ENCODE measurements around the gene MEGF8.

Gene MEGF8

GRCh38 chr19:42366673-42367072 is 41.2 kb downstream of the MEGF8 start:
- Histone ChIP-seq H3K4ac (ENCODE audit: low read depth in 1 of 2, low read length in 2 of 2) (no peak overlapping the region), H3K14ac (ENCODE audit: low read length in 2 of 2) (no peak overlapping the region), H3K23ac (ENCODE audit: low read length in 2 of 2) (no peak overlapping the region), H3K27me3 (ENCODE audit: control insufficient read depth in 1 of 2, insufficient read depth in 1 of 2, low read length in 2 of 2) (no peaks in the 10 kb centered on the region), H4K91ac (ENCODE audit: low read length) (no peak overlapping the region), H3K36me3 (ENCODE audit: control insufficient read depth in 1 of 2, insufficient read depth in 2 of 2, low read depth in 1 of 2, low read length in 2 of 2) (peaks cover 36 to 58% of the 10 kb centered on the region in 2 experiments), H3K27ac (ENCODE audit: low read length, poor library complexity, severe bottlenecking) (no peak overlapping the region), H2BK15ac (ENCODE audit: low read depth, poor library complexity, severe bottlenecking) (no peak overlapping the region), H3K4me2 (ENCODE audit: low read length, poor library complexity, severe bottlenecking) (no peak overlapping the region), H4K8ac (ENCODE audit: low read length) (no peak overlapping the region), H2BK12ac (ENCODE audit: low read length in 2 of 2) (no peak overlapping the region), H3K4me1 (ENCODE audit: control insufficient read depth, insufficient read depth, low read depth, low read length) (peaks cover 8% of the 10 kb centered on the region), H3K18ac (ENCODE audit: low read depth in 1 of 2, low read length in 2 of 2) (no peak overlapping the region), H2AK5ac (ENCODE audit: low read length, severe bottlenecking) (no peak overlapping the region), H3K4me3 (ENCODE audit: insufficient read depth in 1 of 2, low read depth in 1 of 2, low read length in 2 of 2) (no peak overlapping the region), H3K9me3 (ENCODE audit: control insufficient read depth, low read length) (peaks cover 7% of the 10 kb centered on the region), H2BK120ac (ENCODE audit: low read depth, low read length) (no peak overlapping the region), H2BK5ac (ENCODE audit: low read depth, low read length, poor library complexity, severe bottlenecking) (no peak overlapping the region), H3K79me1 (replicated peaks; ENCODE audit: low read length, poor library complexity, severe bottlenecking) (no peaks in the 10 kb centered on the region), H3K9ac (ENCODE audit: low read length) (no peak overlapping the region), H2AFZ (ENCODE audit: low read depth, low read length) (no peak overlapping the region)
- DNase-seq: no peak
- 100% methylated on average over 1 of the region's 1 CpG for WGBS

- Histone ChIP-seq H3K9ac (ENCODE audit: low read length) (no peak overlapping the region), H2BK120ac (ENCODE audit: low read depth, low read length) (no peak overlapping the region), H3K18ac (ENCODE audit: low read depth in 1 of 2, low read length in 2 of 2) (no peak overlapping the region), H3K4ac (ENCODE audit: low read depth in 1 of 2, low read length in 2 of 2) (no peak overlapping the region), H3K27me3 (ENCODE audit: control insufficient read depth in 1 of 2, insufficient read depth in 1 of 2, low read length in 2 of 2) (no peaks in the 10 kb centered on the region), H3K27ac (ENCODE audit: low read length, poor library complexity, severe bottlenecking) (no peak overlapping the region), H3K4me2 (ENCODE audit: low read length, poor library complexity, severe bottlenecking) (no peak overlapping the region), H3K23ac (ENCODE audit: low read length in 2 of 2) (no peak overlapping the region), H3K4me1 (ENCODE audit: control insufficient read depth, insufficient read depth, low read depth, low read length) (peaks cover 7% of the 10 kb centered on the region), H3K36me3 (ENCODE audit: control insufficient read depth in 1 of 2, insufficient read depth in 2 of 2, low read depth in 1 of 2, low read length in 2 of 2) (peaks cover 34 to 50% of the 10 kb centered on the region in 2 experiments), H2AFZ (ENCODE audit: low read depth, low read length) (no peak overlapping the region), H2BK5ac (ENCODE audit: low read depth, low read length, poor library complexity, severe bottlenecking) (no peak overlapping the region), H3K14ac (ENCODE audit: low read length in 2 of 2) (no peak overlapping the region), H3K4me3 (ENCODE audit: insufficient read depth in 1 of 2, low read depth in 1 of 2, low read length in 2 of 2) (no peak overlapping the region), H4K91ac (ENCODE audit: low read length) (no peak overlapping the region), H4K8ac (ENCODE audit: low read length) (no peak overlapping the region), H2BK12ac (ENCODE audit: low read length in 2 of 2) (no peak overlapping the region), H3K79me1 (replicated peaks; ENCODE audit: low read length, poor library complexity, severe bottlenecking) (no peaks in the 10 kb centered on the region), H2BK15ac (ENCODE audit: low read depth, poor library complexity, severe bottlenecking) (no peak overlapping the region), H2AK5ac (ENCODE audit: low read length, severe bottlenecking) (no peak overlapping the region), H3K9me3 (ENCODE audit: control insufficient read depth, low read length) (peaks cover 7% of the 10 kb centered on the region)
- WGBS: 95% methylated on average over 4 of the region's 4 CpGs
- no peak for DNase-seq
These were observed 42.5 kb downstream of the MEGF8 start for GRCh38 chr19:42367929-42368328.

- no peak for DNase-seq
- no peak overlapping the region for H3K23ac ChIP-seq (ENCODE audit: low read length in 2 of 2)
- no peak overlapping the region for H3K4me3 ChIP-seq (ENCODE audit: insufficient read depth in 1 of 2, low read depth in 1 of 2, low read length in 2 of 2)
- no peaks in the 10 kb centered on the region for H3K27me3 ChIP-seq (ENCODE audit: control insufficient read depth in 1 of 2, insufficient read depth in 1 of 2, low read length in 2 of 2)
- peaks cover 6% of the 10 kb centered on the region for H3K9me3 ChIP-seq (ENCODE audit: control insufficient read depth, low read length)
- H4K8ac ChIP-seq (ENCODE audit: low read length): no peak overlapping the region
- H3K18ac ChIP-seq (ENCODE audit: low read depth in 1 of 2, low read length in 2 of 2): no peak overlapping the region
- H2BK5ac ChIP-seq (ENCODE audit: low read depth, low read length, poor library complexity, severe bottlenecking): no peak overlapping the region
- no peak overlapping the region for H2AFZ ChIP-seq (ENCODE audit: low read depth, low read length)
- no peak overlapping the region for H2BK120ac ChIP-seq (ENCODE audit: low read depth, low read length)
- H3K4me1 ChIP-seq (ENCODE audit: control insufficient read depth, insufficient read depth, low read depth, low read length): peaks cover 6% of the 10 kb centered on the region
- no peak overlapping the region for H2AK5ac ChIP-seq (ENCODE audit: low read length, severe bottlenecking)
- H3K4me2 ChIP-seq (ENCODE audit: low read length, poor library complexity, severe bottlenecking): no peak overlapping the region
- no peak overlapping the region for H3K9ac ChIP-seq (ENCODE audit: low read length)
- H3K36me3 ChIP-seq (ENCODE audit: control insufficient read depth in 1 of 2, insufficient read depth in 2 of 2, low read depth in 1 of 2, low read length in 2 of 2): peaks cover 30 to 46% of the 10 kb centered on the region in 2 experiments
- H3K27ac ChIP-seq (ENCODE audit: low read length, poor library complexity, severe bottlenecking): no peak overlapping the region
- no peak overlapping the region for H3K14ac ChIP-seq (ENCODE audit: low read length in 2 of 2)
- WGBS: 92% methylated on average over 11 of the region's 11 CpGs
- no peak overlapping the region for H2BK12ac ChIP-seq (ENCODE audit: low read length in 2 of 2)
- H3K79me1 ChIP-seq (replicated peaks; ENCODE audit: low read length, poor library complexity, severe bottlenecking): no peaks in the 10 kb centered on the region
- H2BK15ac ChIP-seq (ENCODE audit: low read depth, poor library complexity, severe bottlenecking): no peak overlapping the region
- no peak overlapping the region for H4K91ac ChIP-seq (ENCODE audit: low read length)
- H3K4ac ChIP-seq (ENCODE audit: low read depth in 1 of 2, low read length in 2 of 2): no peak overlapping the region
These were observed 42.9 kb downstream of the MEGF8 start for GRCh38 chr19:42368360-42368759.

- Histone ChIP-seq H3K4me2 (ENCODE audit: low read length, poor library complexity, severe bottlenecking) (no peak overlapping the region), H3K4me1 (ENCODE audit: control insufficient read depth, insufficient read depth, low read depth, low read length) (peaks cover 6% of the 10 kb centered on the region), H3K36me3 (ENCODE audit: control insufficient read depth in 1 of 2, insufficient read depth in 2 of 2, low read depth in 1 of 2, low read length in 2 of 2) (peaks cover 26 to 44% of the 10 kb centered on the region in 2 experiments), H3K4me3 (ENCODE audit: insufficient read depth in 1 of 2, low read depth in 1 of 2, low read length in 2 of 2) (no peak overlapping the region), H3K4ac (ENCODE audit: low read depth in 1 of 2, low read length in 2 of 2) (no peak overlapping the region), H3K9me3 (ENCODE audit: control insufficient read depth, low read length) (peaks cover 2% of the 10 kb centered on the region), H3K23ac (ENCODE audit: low read length in 2 of 2) (no peak overlapping the region), H2BK15ac (ENCODE audit: low read depth, poor library complexity, severe bottlenecking) (no peak overlapping the region), H2AFZ (ENCODE audit: low read depth, low read length) (no peak overlapping the region), H3K27me3 (ENCODE audit: control insufficient read depth in 1 of 2, insufficient read depth in 1 of 2, low read length in 2 of 2) (no peaks in the 10 kb centered on the region), H3K14ac (ENCODE audit: low read length in 2 of 2) (no peak overlapping the region), H3K9ac (ENCODE audit: low read length) (no peak overlapping the region), H2BK120ac (ENCODE audit: low read depth, low read length) (no peak overlapping the region), H4K91ac (ENCODE audit: low read length) (no peak overlapping the region), H2AK5ac (ENCODE audit: low read length, severe bottlenecking) (no peak overlapping the region), H3K18ac (ENCODE audit: low read depth in 1 of 2, low read length in 2 of 2) (no peak overlapping the region), H2BK12ac (ENCODE audit: low read length in 2 of 2) (no peak overlapping the region), H2BK5ac (ENCODE audit: low read depth, low read length, poor library complexity, severe bottlenecking) (no peak overlapping the region), H3K79me1 (replicated peaks; ENCODE audit: low read length, poor library complexity, severe bottlenecking) (no peaks in the 10 kb centered on the region), H3K27ac (ENCODE audit: low read length, poor library complexity, severe bottlenecking) (no peak overlapping the region), H4K8ac (ENCODE audit: low read length) (no peak overlapping the region)
- DNase-seq: no peak
- WGBS: 93% methylated on average over 15 of the region's 15 CpGs
These were observed 43.3 kb downstream of the MEGF8 start for GRCh38 chr19:42368765-42369164.
